Left lobe of liver (tissue), 2 donors: ENCODE data around the gene TP73. TPM values are rescaled to one million over a fixed set of nuclear protein-coding genes. Genes with fewer than 3 reads are reported as not detected.

ENCODE experiments used
- ATAC-seq: fragments of 200-7000 bp; cut with Tn5 transposase; one replicate; pipeline ENCODE4 v1.9.1; 2020; ENCODE audit warnings: mild to moderate bottlenecking, moderate library complexity
- DNase-seq: peaks from one replicate; pipeline ENCODE4 v3.0.0-alpha.2; 2020; ENCODE audit warnings: low spot score
- total RNA-seq: library from RNA; stranded (reverse); gene quantifications from one replicate; pipeline ENCODE4 v1.2.1, GENCODE V29; 2021
- donor health status: DM: no; HTN: no; CAD: no; lungs with moderate emphysema.
- donor health status: DM: no; HTN: yes; CAD: no.

The TP73 gene
- 0.08 TPM for total RNA-seq

- ATAC-seq (peak; percentile 47), DNase-seq (no peak)
Observed at GRCh38 chr1:3651930-3652547, at the start of gene TP73. Gene TP73 (plus strand): TSS chr1:3652516. CDS start chr1:3682366, 29,850 bp downstream.

GRCh38 chr1:3603156-3603555, 49.2 kb upstream of the TP73 start:
- ATAC-seq: no peak
- DNase-seq: no peak

- no peak for DNase-seq
- ATAC-seq: no peak
Observed at GRCh38 chr1:3603571-3604467, 48.5 kb upstream of the TP73 start.

GRCh38 chr1:3604468-3604974, 47.8 kb upstream of the TP73 start:
- no peak for DNase-seq
- no peak for ATAC-seq

GRCh38 chr1:3604997-3605823, 47.1 kb upstream of the TP73 start:
- DNase-seq: no peak
- ATAC-seq: no peak

GRCh38 chr1:3606779-3607702, 45.3 kb upstream of the TP73 start:
- ATAC-seq: no peak
- no peak for DNase-seq

- DNase-seq: no peak
- no peak for ATAC-seq
Observed at GRCh38 chr1:3607703-3608065, 44.6 kb upstream of the TP73 start.

- ATAC-seq: no peak
- DNase-seq: no peak
Observed at GRCh38 chr1:3608154-3608553, 44.2 kb upstream of the TP73 start.

- ATAC-seq (no peak), DNase-seq (no peak)
Observed at GRCh38 chr1:3609016-3609768, 43.1 kb upstream of the TP73 start.

GRCh38 chr1:3609769-3610526, 42.4 kb upstream of the TP73 start:
- no peak for DNase-seq
- ATAC-seq: no peak

GRCh38 chr1:3610527-3611169, 41.7 kb upstream of the TP73 start:
- no peak for ATAC-seq

GRCh38 chr1:3611170-3612019, 40.9 kb upstream of the TP73 start, which contains the start of gene MEGF6:
Gene MEGF6 (minus strand): TSS chr1:3611508. CDS start chr1:3611268, 240 bp downstream.
- DNase-seq: no peak
- ATAC-seq: peak; percentile 58

More at GRCh38 chr1:3610527-3611169, 41.7 kb upstream of the TP73 start:
- no peak for DNase-seq

GRCh38 chr1:3612123-3612522, 40.2 kb upstream of the TP73 start:
- ATAC-seq: no peak
- no peak for DNase-seq

- DNase-seq (no peak), ATAC-seq (peak; percentile 52)
Observed at GRCh38 chr1:3614755-3615742, 37.3 kb upstream of the TP73 start.

GRCh38 chr1:3616861-3617260, 35.5 kb upstream of the TP73 start:
- DNase-seq: no peak
- no peak for ATAC-seq

GRCh38 chr1:3617806-3618345, 34.4 kb upstream of the TP73 start:
- DNase-seq (no peak), ATAC-seq (no peak)
